HG02610 (cell line): ENCODE measurements around the gene PLVAP.

ENCODE experiments used
- ATAC-seq: cut with Tn5 transposase; IDR thresholded peaks from one replicate; pipeline ENCODE4 v1.9.1; 2021; ENCODE audit warnings: mild to moderate bottlenecking, moderate library complexity; ENCODE audit not compliant: unreplicated experiment

The PLVAP gene

DNA sequence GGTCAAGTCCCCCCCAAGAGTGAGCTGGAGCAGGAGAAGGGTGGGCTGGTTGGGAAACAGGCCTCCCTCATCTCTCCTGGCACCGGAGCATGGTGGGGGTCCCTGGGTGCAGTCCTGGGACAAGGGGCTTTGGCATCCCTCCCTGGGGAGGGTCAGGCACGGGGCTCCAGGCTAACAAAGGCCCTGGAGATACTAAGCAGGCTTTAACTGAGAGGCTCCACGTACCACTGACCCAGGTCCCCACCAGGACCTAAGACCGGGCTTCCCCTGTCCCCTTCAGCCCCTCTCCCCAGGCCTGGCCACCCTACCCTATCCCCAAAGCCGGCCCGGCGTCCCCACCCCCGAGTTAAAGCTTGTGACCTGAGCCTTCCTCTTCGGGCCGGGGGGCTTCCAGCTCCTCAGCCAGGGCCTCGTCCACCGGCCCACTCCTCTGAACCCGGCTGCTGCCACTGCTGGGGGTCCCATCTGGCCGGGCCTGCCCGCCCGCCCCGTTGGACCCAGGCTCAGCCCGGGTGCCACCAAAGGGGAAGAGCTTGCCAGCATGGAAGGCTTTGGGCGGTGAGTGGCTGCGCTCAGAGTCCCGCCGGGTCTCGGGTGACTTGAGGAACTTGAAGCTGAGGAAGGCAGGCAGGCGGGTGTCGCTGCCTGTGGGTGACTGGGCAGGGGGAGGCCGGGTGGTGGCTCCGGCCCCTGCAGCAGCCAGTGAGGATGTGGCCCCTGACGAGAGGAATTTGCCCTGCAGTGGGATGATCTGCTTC, 52.6 kb downstream of the PLVAP start:
- no peak for ATAC-seq

DNA sequence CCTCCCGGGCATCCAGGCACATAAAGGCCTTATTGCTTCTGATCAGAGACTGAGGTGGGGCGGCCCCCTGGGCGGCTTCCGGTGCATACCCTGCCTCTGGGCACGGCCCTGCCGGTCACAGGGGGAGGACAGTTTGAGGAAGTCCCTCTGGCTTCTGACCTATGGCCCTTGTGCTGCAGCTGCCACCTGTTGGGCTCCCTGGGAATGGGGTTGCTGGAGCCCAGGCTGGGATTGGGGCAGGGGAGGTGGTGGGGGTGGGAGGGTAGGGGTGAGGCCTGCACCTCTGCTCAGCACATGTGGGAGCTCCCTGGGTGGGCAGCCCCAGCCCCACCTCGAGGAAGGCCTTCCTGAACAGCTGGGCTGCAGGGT, 53.2 kb downstream of the PLVAP start:
- no peak for ATAC-seq

DNA sequence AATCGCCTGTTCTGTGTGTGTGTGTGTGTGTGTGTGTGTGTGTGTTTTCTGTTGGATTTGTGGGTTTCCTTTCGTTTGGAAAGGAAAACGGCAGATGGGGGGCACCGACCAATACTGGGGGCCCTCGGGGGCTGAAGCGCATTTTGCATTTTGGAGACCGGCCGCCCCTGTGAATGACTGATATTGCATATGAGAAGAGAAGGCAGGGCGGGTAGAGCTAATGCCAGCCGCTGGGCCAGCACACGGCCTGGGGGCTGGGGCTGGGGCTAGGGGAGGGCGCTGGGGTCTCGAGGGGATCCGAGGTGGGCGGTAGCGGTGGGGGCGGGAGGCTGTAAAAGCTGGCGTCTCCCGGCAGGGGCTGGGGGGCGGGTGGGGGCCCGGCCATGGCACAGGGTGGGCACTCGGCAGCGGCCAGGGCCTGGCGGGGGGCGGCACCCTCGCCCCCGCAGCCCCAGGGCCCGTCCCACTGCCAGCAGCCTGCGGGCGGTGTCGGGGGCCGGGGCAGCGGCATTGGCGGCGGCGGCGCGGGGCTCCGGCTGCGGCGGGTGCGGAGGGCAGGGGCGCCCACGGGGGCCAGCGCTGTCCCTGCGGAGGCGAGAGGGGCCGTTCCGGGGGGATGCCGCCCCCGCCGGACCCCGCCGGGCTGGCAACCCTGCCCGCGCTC, 53.7 kb downstream of the PLVAP start:
- no peak for ATAC-seq

DNA sequence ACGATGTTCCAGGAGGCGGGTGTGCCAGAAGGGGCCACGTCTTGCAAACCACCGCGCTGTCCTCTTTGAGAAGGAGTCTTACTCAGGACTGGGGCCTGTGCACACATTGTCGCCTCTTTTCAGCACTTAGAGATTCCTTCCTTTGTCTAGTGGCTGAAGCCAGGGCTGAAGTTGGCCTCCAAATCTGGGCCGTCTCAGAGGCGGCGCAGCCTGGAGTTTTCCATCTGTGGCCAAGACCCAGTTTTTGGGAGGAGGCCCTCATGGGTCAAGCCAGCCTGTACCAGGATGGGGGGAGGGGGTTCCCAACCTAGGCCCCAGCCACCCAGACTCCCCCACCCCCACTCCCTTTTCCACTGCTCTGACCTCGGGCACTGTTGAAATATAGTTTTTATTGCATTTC, 54.3 kb downstream of the PLVAP start:
- ATAC-seq, result no peak

DNA sequence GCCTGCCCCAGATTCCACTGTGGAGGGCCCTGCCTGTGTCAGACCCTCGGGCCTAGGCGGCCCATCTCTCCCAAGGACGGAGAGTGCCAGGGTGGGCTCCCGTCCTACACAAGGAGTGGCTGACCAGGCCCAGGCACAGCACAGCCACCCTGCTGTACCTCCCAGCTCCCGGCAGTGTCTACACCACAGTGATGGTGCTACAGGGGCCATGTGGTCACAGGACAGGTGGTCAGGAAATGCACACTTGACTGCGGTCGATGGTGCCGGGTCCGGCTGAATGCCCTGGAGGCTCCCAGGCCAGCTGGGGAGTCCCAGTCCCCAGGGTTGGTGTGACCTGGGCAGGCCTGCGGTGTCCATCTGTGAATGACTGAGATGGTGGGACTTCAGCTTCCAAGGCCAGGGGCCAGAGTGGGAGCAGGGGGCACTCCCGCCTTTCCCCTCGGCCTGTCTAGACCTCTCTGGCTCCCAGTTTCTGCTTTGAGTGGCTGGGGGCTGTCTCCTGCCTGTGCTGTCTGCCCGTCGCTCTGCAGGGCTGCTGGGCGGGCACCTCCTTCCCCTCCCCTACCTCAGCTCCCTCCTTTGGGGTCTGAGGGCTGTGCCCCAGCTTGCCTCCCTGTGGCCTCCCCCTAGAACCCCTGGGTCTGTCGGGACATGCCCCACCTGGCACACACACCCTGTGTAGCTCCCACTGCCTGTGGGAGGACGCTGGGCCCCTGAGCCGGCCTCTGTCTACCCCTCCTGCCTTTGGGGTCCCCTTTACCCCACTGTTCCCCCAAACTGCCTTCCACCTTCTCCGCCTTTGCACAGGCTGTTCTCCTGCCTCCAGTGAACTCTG, 55.3 kb downstream of the PLVAP start:
- no peak for ATAC-seq

DNA sequence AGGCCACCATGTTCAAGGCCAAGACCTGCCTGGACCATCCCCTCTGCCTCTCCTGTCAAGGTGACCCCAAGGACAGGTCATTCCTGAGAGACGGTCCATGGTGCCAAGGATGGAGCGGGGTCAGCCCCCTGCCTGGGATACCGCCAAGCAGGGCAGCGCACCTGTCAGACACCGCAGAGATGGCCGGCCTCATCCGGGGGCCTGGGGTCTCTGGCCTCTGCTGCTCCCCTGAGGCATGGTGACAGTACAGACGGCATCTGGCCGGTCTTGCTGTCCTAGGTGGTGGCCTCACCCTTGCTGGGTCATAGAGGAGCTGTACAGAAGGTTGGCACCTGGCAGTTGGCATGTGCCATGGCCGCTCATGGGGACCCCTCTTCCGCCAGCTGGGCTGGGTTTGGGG, 56.7 kb downstream of the PLVAP start:
- ATAC-seq, result no peak

DNA sequence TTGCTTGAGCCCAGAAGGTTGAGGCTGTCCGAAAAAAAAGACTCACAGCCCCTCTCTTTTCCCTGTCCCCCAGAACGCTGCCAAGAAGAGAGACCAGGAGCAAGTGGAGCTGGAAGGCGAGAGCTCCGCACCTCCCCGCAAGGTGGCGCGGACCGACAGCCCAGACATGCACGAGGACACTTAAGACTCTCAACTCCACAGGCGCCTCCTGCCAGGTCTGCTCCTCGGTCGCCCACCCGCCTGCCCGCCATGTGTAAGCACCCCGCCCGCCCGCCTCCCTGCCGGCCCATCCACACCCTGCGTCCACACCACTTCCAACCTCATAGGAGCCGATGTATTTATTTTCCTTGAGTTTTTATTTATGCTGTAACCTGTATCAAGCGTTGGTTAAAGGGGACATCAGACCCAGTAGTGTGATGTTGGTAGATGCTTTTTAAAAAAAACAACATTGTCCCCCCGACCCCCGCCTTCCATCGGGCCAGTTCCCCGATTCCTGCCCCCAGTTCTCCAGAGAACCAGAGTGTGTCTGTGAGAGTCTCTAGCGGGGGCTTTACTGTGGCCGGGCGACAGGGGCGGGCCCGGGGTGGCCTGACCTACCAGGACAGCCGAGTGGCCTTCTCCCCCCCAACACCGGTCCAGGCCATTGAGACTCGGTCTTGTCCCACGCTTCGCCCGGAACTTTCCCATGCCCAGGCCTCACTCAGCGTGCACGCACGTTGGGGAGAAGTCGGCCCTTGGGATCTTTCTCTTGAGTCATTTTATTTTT, 57.5 kb downstream of the PLVAP start:
- ATAC-seq, result no peak

DNA sequence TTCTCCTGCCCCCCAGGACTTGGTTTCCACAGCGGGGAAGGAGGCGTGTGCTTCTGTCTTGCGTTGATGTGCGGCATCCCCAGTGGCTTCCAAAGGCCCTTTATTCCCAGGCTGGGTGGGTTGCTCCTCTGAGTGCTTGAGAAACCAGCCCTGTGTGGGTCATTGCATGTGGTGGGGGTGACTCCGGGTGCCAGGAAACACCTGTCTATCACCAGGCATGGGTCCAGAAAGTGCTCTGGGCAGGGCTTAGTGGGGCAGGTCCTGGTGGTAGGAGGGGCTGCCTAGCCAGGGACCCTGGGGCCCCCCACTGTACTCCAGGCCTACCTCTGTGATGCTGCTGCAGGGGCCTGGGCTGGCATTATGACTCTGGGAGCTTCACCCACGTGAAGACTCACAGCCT, 58.2 kb downstream of the PLVAP start:
- ATAC-seq, result no peak

DNA sequence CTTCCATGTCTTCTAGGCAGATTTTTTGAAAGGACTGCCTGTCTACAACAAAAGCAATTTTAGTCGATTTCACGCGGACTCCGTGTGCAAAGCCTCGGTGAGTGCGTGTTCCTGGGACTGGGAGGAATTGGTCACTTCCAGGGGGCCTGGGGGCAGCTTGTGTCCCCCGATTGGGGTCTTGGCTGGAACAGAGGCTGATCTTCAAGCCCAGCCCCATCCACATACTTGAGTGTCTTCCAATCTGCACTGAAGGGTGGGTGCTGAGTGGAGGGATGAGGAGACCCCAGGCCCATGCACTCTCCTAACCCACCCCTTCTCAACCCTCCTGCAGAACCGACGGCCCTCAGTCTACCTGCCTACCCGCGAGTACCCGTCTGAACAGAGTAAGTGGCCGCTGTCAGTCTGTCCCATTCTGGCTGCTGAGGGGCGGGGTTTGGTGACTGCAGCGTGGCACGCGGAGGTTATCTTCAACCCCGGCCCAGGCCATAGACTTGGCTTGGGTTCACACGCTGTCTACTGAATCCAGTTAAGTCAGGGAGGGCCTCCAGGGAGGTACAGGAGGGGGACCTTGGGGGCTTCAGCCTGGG, 63.0 kb downstream of the PLVAP start:
- no peak for ATAC-seq

DNA sequence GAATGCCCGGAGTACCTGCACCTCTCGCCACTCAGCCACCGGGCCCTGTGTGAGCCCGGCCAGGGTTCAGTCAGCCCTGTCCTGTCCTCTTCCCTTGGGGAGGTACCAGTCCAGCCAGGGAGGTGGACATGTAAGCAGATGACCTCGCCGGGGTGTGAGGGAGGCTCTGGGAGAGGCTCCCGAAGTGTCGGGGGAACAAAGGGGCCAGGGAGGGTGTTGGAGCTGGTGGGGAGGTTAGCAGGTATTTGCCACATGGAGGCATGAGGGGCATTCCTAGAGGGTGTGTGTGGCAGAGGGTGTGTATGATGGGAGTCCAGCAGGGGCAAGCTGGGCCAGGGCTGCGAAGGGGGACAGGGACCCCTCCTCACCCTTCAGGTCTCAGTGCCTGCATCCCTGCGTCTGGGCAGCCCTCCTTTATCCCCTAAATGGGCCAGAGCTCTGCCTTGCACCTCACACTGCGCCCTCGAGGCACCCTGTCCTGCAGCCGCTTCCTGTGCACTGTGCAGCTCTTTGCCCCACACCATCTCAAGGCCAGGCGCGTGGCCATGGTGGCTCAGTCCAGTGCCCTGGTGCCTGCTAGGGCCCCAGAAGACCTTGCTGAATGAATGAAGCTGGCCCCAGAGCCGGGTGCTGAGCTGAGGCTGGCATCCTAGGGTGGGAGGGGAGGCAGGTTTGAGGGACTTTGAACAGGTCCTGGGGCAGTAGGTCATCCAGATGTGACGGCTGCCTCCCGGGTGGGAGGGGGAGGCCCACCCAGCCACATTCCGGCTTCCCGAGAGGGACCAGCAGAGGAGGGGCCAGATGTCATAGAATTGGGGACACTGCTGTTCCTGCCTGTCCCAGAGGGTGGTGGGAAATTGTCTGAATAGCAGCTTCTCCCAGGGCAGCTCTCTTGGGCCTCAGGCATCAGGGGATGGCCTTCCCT, 64.7 kb downstream of the PLVAP start:
- ATAC-seq, result no peak

DNA sequence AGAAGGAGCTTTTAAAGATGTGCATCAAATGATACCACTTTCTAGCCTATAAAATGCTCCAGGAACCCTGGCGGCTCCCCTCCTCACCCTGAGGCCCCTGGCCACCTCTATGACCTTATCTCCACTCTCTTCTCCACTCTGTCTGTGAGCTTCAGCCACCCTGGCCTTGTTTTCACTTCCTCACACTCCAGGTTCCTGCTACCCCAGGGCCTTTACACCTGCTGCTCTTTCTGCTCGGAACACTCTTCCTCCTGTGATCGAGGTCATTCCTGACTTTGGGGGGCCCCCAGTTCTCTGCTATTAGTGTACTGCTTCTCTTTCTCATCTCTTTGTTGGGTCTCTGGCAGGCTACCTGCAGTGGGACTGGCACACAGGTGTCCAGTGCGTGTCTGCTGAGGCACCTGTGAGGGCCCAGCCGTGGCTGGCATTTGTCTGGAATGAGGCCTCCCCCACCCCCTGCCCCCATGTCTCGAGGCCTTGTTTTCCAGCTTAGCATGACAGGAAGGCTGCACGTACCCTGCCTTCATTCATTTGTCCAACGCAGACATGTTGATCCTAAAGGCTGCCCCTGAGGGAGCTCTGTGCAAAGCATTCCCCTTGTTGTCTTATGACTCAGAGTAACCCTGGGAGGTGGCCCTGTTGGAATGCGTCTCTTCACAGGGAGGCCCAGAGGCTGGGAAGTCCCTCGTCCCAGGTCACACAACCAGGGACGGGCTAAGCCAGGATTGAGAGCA, 65.5 kb downstream of the PLVAP start:
- ATAC-seq, result no peak

DNA sequence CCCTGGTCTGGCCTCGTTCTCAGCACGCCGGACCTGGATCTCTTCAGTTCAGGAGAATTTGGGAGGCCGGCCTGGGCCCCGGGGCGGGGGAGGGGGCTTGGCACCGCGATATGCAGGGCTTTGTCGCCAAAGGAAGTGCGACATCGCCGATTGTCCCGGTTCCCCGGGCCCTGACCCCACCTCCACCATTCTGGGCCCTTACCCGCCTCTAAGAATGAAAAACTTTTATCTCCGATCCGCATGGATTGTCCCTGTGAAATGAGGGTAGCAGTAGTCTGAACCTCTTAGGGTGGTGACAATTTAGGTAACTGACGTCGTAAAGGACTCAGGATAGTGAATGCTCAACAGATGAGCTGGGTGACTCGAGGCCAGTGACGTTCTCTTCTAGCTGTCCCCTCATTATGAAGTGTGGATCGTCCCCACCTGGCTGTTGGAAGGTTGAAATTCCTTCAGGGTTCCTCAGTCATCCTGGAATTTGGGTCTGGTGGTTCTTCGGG, 67.1 kb downstream of the PLVAP start:
- no peak for ATAC-seq

DNA sequence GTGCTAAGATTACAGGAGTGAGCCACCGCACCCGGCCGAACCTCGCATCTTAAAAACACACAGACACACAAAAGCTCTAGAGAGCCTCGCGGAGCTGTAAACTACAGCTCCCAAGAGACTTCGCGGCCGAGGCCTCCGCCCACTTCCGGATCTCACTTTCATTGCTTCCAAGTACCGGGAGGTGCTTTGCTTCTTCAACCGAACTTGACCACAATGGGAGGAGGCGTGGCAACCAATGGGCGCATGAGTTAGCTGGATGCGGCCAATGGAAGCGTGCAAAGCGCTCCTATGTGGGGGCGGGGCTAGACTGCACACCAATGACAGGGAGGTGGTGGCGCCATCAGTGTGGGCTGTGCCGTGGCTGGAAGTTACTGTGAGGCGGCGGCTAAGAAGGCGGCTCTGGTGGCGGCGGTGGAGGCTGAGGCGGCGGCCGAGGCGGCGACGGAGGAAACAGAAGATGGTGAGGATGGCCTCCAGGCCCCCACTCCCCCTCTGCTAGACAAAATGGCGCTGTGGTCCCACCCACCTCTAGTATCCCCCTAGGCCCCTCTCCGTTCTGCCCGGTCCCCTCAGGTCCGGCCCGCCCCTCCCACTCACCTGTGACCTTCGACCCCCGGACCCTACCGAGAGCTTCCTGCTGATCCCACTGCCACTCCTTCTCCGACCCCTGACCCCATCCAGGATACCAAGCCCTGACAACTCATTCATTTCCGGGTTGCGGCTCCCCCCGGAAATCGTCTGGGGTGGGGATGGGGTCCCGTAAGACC, 67.8 kb downstream of the PLVAP start, which contains the start of gene DDA1:
DDA1 (plus strand) TSS at position 366 of the 767 bp plus-strand sequence; CDS start at position 458, 92 bp downstream.
- ATAC-seq, result peak; percentile 66

DNA sequence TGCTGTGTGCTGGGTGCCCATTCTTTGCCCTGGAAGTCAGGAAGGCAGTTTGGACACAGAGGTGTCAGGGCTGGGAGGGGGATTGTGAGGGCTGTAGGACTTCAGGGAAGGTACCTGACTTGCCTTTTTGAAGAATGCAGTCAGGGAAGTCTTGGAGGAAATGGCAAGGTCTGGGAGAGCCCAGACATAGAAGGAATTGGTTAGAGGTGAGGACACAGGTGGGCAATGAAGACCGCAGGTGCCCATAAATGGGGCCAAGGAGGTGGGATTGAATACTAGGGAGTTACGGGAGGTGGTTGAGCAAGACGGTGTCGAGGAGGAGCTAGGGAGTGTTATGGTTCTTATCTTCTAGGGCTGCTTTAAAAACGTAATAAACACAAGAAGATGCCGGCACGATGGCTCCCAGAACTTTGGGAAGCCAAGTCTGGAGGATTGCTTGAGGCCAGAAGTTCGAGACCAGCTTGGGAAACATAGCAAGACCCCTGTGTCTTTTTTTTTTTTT, 69.2 kb downstream of the PLVAP start:
- no peak for ATAC-seq

DNA sequence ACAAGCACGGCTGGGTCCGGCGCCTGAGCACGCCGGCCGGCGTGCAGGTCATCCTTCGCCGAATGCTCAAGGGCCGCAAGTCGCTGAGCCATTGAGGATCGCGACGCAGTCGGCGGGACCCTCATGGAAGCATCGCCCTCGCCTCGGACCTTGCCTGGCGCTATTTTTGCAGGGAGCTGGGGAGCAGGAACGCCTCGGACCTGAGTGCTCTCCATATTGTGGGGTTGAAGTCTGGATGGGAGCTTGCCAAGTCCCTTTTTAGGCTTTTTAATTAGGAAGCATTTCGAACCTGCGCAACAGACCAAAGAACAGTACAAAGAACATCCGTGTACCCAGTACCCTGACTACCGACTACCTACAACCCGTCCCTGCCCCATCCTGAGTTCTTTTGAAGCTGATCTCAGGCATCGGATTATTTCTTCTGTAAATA, 70.8 kb downstream of the PLVAP start:
- no peak for ATAC-seq

DNA sequence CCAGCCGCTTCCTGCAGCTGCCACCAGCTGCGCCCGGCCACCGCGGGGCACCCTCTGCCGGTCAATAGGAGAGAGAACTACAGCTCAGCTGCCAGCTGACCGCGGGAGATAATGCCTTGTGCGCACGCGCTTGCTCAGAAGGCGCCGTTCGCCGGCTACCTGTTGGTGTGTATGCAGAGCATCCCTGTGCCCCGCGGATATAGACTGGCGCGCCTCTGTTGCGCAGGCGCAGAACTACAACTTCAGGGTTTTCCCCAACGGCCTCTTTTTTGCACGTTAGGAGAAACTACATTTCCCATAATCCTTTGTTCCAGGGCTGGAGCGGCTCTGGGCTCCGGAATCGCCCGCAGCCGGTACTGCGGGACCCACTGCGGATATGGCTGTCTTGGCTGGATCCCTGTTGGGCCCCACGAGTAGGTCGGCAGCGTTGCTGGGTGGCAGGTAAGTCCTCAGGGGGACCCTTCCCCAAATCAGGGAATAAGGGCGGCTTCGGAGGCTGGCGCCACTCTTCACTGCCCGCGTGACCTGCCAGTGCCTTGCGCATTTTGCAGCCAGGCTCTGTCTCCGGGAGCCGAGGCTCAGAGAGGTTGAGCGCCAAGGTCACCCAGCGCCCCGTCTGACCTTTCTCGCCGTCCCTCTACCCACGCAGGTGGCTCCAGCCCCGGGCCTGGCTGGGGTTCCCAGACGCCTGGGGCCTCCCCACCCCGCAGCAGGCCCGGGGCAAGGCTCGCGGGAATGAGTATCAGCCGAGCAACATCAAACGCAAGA, 71.4 kb downstream of the PLVAP start, which contains the start of gene MRPL34:
MRPL34 (plus strand) TSS at position 356 of the 768 bp plus-strand sequence; CDS start at position 377, 21 bp downstream.
- peak; percentile 62 for ATAC-seq

DNA sequence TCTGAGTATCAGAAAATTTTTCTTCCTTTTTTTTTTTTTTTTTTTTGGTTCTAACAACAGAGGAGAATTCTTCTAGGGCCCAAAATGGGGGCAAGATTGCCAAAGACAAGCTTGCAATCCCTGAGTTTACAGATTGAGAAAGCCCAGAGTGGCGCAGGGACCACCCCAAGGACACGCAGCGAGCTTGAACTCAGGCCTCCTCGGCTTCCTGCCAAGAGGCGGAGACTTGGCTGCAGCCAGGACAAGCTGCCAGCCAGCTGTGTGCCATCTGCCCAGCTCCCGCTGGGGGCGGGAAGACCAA, 72.0 kb downstream of the PLVAP start:
- no peak for ATAC-seq
